Fibroblast of the aortic adventitia (primary cell): ENCODE measurements around the gene B3GAT2. TPM values are rescaled to one million over a fixed set of nuclear protein-coding genes. Genes with fewer than 3 reads are reported as not detected.

Source experiments
- DNase-seq: peaks from one replicate; pipeline ENCODE4 v3.0.0-alpha.2; 2010; ENCODE audit warnings: low read depth
- H3K4me3 ChIP-seq: 2 replicates; pipeline ENCODE4 v1.5.1; 2011; ENCODE audit warnings: low read depth, mild to moderate bottlenecking, control low read depth, low read length, moderate library complexity
- total RNA-seq: library from RNA; depleted of rRNA; stranded (reverse); fragments of >200 nt; gene quantifications from 2 replicates; pipeline ENCODE4 v1.2.3, GENCODE V29; 2012; ENCODE audit warnings: low replicate concordance
- TF ChIP-seq, protein P1 (sequence below): IDR thresholded peaks from 2 replicates; pipeline ENCODE4 v1.5.1; 2011; ENCODE audit warnings: mild to moderate bottlenecking, low read length, control low read depth, inconsistent platforms; ENCODE audit not compliant: insufficient read depth

B3GAT2 gene
- total RNA-seq, 1 donor, result not detected

DNA sequence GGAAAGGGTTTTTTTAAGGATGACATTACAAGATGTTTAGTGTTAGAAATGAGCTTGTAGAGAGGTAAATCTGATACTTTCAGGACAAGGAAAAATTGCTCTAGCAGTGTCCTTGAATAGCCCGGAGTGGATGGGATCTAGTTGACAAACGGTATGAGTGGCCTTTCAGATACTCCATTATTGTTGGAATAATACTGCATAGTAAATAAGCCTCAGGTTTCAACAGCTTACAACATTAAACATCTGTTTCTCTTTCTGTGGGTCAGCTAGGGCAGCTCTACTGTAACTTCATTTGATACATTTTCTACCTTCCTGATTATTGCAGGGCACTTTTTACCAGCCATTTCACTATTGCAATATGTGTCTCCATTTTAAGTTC is 118.0 kb downstream of the B3GAT2 start:
- no peak overlapping the region for H3K4me3 ChIP-seq
- TF ChIP-seq, protein P1, sequence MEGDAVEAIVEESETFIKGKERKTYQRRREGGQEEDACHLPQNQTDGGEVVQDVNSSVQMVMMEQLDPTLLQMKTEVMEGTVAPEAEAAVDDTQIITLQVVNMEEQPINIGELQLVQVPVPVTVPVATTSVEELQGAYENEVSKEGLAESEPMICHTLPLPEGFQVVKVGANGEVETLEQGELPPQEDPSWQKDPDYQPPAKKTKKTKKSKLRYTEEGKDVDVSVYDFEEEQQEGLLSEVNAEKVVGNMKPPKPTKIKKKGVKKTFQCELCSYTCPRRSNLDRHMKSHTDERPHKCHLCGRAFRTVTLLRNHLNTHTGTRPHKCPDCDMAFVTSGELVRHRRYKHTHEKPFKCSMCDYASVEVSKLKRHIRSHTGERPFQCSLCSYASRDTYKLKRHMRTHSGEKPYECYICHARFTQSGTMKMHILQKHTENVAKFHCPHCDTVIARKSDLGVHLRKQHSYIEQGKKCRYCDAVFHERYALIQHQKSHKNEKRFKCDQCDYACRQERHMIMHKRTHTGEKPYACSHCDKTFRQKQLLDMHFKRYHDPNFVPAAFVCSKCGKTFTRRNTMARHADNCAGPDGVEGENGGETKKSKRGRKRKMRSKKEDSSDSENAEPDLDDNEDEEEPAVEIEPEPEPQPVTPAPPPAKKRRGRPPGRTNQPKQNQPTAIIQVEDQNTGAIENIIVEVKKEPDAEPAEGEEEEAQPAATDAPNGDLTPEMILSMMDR, result no peak
- DNase-seq, result peak; percentile 2

DNA sequence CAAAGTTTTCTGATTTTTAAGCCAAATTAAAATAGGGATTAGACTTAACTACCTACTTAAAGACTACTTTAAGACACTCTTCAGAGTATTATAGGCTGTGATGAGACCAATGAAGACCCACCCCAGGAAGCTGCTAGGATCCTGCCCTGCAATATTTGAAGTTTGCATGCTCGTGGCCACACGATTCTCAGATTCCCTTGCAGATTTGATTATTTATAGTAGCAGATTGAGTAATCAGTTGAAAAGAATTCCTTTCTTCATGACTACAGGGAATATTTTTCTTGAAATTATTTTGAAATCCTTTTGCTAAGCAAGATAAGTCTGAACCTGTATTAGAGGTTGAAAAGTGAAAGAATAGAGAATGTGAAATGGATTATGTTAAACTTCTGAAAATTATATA is 122.3 kb downstream of the B3GAT2 start:
- H3K4me3 ChIP-seq, result no peak overlapping the region
- TF ChIP-seq, protein P1, result no peak
- DNase-seq, result peak; percentile 52

DNA sequence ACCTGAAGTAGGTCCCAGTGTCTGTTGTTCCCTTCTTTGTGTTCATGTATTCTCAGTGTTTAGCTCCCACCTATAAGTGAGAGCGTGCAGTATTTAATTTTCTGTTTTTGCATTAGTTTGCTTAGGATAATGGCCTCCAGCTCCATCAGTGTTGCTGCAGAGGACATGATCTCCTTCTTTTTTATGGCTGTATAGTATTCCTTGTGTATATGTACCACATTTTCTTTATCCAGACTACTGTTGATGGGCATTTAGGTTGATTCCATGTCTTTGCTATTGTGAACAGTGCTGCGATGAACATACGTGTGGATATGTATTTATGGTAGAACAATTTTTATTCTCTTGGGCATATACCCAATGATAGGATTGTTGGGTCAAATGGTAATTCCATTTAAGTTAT is 125.4 kb downstream of the B3GAT2 start:
- DNase-seq, result no peak
- TF ChIP-seq, protein P1, result no peak
- H3K4me3 ChIP-seq, result no peak overlapping the region

DNA sequence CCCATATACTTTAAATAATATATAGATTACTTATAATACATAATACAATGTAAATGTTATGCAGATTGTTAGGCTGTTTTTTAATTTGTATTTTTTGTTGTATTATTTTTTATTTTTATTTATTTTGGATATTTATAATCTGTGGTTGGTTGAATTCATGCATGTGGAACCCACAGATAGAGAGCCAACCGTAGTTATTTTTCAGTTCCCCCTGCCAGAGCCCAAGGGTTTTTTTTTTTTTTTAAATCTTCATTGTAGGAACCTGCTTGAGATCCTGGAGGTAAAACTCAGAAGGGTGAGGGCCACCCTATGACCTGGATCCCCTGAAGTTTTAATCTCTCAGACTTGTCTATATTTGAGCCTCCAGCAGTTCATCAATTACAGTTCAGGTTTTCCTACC is 133.2 kb downstream of the B3GAT2 start:
- no peak overlapping the region for H3K4me3 ChIP-seq
- no peak for DNase-seq
- TF ChIP-seq, protein P1, result no peak

DNA sequence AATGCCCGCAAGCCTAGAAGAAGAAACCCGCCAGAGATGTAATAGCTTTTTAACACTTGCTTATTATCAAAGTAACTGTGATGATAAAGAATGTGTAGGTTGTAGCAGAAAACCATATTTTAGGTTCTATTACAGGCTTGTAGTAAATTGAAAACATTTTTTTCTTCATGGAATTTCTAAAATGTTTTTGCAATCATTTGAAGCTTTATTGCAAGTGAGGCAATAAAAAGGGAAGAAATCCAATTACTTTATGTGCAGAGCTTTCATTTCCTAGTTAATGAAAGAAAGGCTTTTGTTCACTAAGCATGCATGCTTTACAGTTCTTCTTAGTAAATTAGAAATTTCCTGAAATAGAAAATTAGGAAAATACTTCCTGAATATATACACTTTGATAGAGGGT is 135.1 kb downstream of the B3GAT2 start:
- DNase-seq, result no peak
- TF ChIP-seq, protein P1, result no peak
- no peak overlapping the region for H3K4me3 ChIP-seq

DNA sequence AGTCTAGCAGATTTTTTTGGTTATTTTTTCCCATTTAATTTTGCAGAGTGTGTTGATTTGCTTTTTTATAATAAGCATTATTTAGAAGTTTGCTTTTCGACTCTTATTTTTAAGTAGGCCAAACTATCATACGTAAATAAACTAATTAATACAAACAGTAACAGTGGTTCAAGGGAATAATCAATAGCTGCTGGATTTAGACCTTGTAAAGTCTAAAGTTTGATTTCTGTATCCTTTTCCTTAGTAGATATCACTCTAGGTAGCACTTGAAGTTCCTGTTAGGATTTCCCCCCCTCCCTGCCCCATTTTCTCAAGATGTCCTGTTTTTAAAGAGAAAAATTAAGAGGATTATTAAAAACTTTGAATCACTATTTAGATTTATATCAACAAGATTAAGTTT is 136.1 kb downstream of the B3GAT2 start:
- no peak overlapping the region for H3K4me3 ChIP-seq
- no peak for DNase-seq
- TF ChIP-seq, protein P1, result no peak

DNA sequence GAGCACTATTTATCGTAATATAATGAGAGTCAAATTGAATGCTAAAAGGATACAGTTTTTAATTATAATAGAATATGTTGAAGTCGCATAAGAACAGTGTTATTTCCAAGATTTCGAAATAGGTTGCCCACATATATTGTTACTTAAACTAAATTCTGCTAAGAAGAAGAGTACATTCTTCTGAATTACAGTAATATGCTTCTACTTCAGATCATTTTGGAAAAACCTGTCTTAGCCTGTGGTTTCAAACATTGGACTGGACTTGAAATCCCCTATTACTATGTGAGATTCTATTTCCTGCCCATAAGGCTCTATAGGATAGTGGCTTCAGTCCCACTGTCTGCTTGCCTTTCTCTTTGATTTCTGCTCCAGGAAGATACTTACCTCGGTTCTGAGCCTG is 137.2 kb downstream of the B3GAT2 start:
- DNase-seq, result no peak
- no peak overlapping the region for H3K4me3 ChIP-seq
- TF ChIP-seq, protein P1, result no peak
